Gastrocnemius medialis (tissue), 4 donors: ENCODE measurements around the gene SDCCAG8. TPM values are rescaled to one million over a fixed set of nuclear protein-coding genes. Genes with fewer than 3 reads are reported as not detected.

Experiments used
- ATAC-seq, 2 donors: fragments of 150-250 bp; one replicate each; pipeline ENCODE4 v1.9.1; 2016
- DNase-seq, 2 donors: peaks; one replicate each; pipeline ENCODE4 v3.0.0-alpha.2; 2019
- H3K27ac ChIP-seq, 4 donors: fragments of 200-600 bp; sonication (generic); 1 replicate in 1 of 4; 2 replicates in 3 of 4; pipeline ENCODE4 v1.5.1; 2016 to 2018; ENCODE audit warnings: mild to moderate bottlenecking in 2 of 4, moderate library complexity in 1 of 4
- H3K27me3 ChIP-seq, 3 donors: fragments of 200-600 bp; sonication (generic) in 2 of 3; 1 replicate in 1 of 3; 2 replicates in 2 of 3; pipeline versions ENCODE4 v1.5.1 to v1.6.0; 2016 to 2019; ENCODE audit warnings: mild to moderate bottlenecking in 1 of 3, moderate library complexity in 1 of 3
- H3K36me3 ChIP-seq, 2 donors: fragments of 200-600 bp; sonication (generic) in 1 of 2; one replicate each; pipeline ENCODE4 v1.5.1; 2017 to 2018
- H3K4me1 ChIP-seq, 2 donors: fragments of 200-600 bp; sonication (generic) in 1 of 2; one replicate each; pipeline ENCODE4 v1.5.1; 2016 to 2017; ENCODE audit warnings: mild to moderate bottlenecking in 2 of 2
- H3K4me3 ChIP-seq, 4 donors: fragments of 200-600 bp; sonication (generic) in 3 of 4; 1 replicate in 1 of 4; 2 replicates in 3 of 4; pipeline ENCODE4 v1.5.1; 2016 to 2019; ENCODE audit warnings: mild to moderate bottlenecking in 2 of 4
- H3K9me3 ChIP-seq, 3 donors: fragments of 200-600 bp; sonication (generic) in 2 of 3; 1 replicate in 1 of 3; 2 replicates in 2 of 3; pipeline ENCODE4 v1.5.1; 2016 to 2019
- POLR2A ChIP-seq, 2 donors: fragments of 450-650 bp; IDR thresholded peaks; one replicate each; pipeline ENCODE4 v1.6.1; 2017; ENCODE audit warnings: antibody characterized with exemption in 2 of 2, mild to moderate bottlenecking in 2 of 2, moderate library complexity in 2 of 2
- in situ Hi-C, 4 donors: fragments of 200-750 bp; cut with MboI; loops; one replicate each; pipeline versions ENCODE4 v1.15.0 to v1.8.0; 2017; ENCODE audit warnings: low sequenced_read_pairs in 4 of 4
- intact Hi-C: fragments of 100-400 bp; cut with DNase I; formaldehyde crosslinking; loops from one replicate; pipeline ENCODE4 v1.15.1; 2023; ENCODE audit warnings: low total_unique reads
- total RNA-seq, 4 donors: library from RNA; depleted of rRNA; stranded (reverse); fragments of >200 nt; gene quantifications; one replicate each; pipeline versions ENCODE4 v1.1.0 to v1.2.3, GENCODE V29; 2016
- TF ChIP-seq, protein P1 (sequence below), 5 experiments: fragments of 450-650 bp in 3 of 5; fragments of 200-600 bp in 2 of 5; sonication (generic) in 2 of 5; IDR thresholded peaks in 4 of 5; conservative IDR thresholded peaks in 1 of 5; 1 replicate in 4 of 5; 2 replicates in 1 of 5; pipeline ENCODE4 v1.5.1; 2016 to 2019; ENCODE audit warnings: antibody characterized with exemption in 5 of 5, mild to moderate bottlenecking in 3 of 5, moderate library complexity in 3 of 5

Gene SDCCAG8
- total RNA-seq, 4 donors from 2014 or later, result 12.3 to 33.9 (median 26.1) TPM

DNA sequence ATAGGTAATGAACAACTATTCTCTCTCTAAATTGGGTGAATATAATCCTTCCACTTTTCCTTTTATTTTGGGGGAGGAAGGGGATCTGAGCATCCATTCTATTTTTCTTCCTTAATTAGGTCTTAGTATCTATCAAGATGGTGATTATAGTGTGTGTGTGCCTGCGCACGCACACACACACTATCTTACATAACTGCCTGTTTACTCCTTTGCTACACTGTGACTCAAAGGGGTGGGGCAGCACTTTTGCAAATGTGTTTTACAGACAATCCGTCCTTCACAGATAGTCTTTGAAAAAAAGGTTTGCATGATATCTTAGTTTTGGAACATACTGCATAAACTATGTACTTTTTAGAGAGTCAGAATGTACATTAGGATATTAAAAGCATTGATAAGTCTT lies 191.5 kb downstream of the SDCCAG8 start:
- in situ Hi-C loops (no loop called here), intact Hi-C loops (no loop called here)
- ATAC-seq (peak; percentile 69 to 70), DNase-seq (peak in 1 of 2 donors; percentile 29)
- no peaks in the 10 kb centered on the region for H3K36me3 ChIP-seq
- H3K9me3 ChIP-seq, result no peaks in the 10 kb centered on the region
- no peak overlapping the region for H3K4me3 ChIP-seq
- TF ChIP-seq, protein P1, sequence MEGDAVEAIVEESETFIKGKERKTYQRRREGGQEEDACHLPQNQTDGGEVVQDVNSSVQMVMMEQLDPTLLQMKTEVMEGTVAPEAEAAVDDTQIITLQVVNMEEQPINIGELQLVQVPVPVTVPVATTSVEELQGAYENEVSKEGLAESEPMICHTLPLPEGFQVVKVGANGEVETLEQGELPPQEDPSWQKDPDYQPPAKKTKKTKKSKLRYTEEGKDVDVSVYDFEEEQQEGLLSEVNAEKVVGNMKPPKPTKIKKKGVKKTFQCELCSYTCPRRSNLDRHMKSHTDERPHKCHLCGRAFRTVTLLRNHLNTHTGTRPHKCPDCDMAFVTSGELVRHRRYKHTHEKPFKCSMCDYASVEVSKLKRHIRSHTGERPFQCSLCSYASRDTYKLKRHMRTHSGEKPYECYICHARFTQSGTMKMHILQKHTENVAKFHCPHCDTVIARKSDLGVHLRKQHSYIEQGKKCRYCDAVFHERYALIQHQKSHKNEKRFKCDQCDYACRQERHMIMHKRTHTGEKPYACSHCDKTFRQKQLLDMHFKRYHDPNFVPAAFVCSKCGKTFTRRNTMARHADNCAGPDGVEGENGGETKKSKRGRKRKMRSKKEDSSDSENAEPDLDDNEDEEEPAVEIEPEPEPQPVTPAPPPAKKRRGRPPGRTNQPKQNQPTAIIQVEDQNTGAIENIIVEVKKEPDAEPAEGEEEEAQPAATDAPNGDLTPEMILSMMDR (IDR thresholded peaks at IDR 0.05 in 4 of 5, conservative IDR thresholded peaks at IDR 0.05 in 1 of 5), result no peak
- TF ChIP-seq POLR2A (IDR thresholded peaks at IDR 0.05), result no peak
- H3K27ac ChIP-seq, result no peak overlapping the region
- peaks cover 3 to 25% of the 10 kb centered on the region in 2 donors for H3K4me1 ChIP-seq
- H3K27me3 ChIP-seq, result no peaks in the 10 kb centered on the region

DNA sequence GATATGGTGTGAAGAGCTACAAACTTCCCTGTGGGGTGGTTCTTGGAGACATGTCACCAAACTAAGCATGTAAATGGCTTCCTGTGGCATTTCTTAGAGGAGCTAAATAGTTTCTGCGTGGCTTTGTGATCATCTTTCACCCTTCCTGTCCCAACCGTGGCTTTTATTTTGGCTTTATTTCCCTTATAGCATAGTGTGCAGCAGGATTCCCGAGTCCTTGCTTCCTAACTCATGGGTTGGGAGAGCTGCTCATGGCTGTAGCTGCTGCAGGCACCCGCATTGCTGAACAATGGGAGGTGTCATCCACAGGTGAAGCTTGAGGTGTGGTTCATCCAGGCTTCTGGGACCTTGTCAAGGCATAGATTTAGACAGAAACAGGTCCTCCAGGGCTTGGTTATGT lies 192.0 kb downstream of the SDCCAG8 start:
- Histone ChIP-seq H3K27me3 (no peaks in the 10 kb centered on the region), H3K4me3 (no peak overlapping the region), H3K9me3 (no peaks in the 10 kb centered on the region), H3K36me3 (no peaks in the 10 kb centered on the region), H3K4me1 (peaks cover 3 to 21% of the 10 kb centered on the region in 2 donors), H3K27ac (no peak overlapping the region)
- no peak for TF ChIP-seq POLR2A (IDR thresholded peaks at IDR 0.05)
- TF ChIP-seq, protein P1 (IDR thresholded peaks at IDR 0.05 in 4 of 5, conservative IDR thresholded peaks at IDR 0.05 in 1 of 5), result no peak
- DNase-seq (no peak), ATAC-seq (no peak)
- intact Hi-C loops (no loop called here), in situ Hi-C loops (no loop called here)

DNA sequence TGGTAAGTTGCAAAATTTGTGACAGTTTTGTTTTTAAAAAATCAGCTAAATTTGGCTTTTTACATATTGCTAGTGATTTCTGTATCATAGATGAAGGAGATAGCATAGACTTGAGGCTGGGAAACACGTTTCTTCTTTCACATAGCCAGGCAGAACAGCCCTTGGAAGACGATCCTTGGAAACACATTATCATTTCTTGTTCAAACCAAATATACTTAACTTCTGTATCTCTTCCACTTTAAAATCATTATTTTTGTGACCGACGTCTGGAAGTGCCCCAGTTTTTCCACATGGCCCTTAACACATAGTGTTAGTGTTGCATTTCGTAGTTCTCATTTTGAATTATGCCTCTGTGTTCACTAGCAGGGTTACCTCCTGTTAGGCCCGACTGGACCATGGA lies 193.5 kb downstream of the SDCCAG8 start:
- intact Hi-C loops, result no loop called here
- ATAC-seq, result no peak
- TF ChIP-seq, protein P1 (IDR thresholded peaks at IDR 0.05 in 4 of 5, conservative IDR thresholded peaks at IDR 0.05 in 1 of 5), result no peak
- no peak for TF ChIP-seq POLR2A (IDR thresholded peaks at IDR 0.05)
- Histone ChIP-seq H3K4me1 (peaks cover 3 to 9% of the 10 kb centered on the region in 2 donors), H3K4me3 (no peak overlapping the region), H3K9me3 (no peaks in the 10 kb centered on the region), H3K27me3 (no peaks in the 10 kb centered on the region), H3K27ac (no peak overlapping the region), H3K36me3 (no peaks in the 10 kb centered on the region)
- no peak for DNase-seq
- in situ Hi-C loops, result no loop called here

DNA sequence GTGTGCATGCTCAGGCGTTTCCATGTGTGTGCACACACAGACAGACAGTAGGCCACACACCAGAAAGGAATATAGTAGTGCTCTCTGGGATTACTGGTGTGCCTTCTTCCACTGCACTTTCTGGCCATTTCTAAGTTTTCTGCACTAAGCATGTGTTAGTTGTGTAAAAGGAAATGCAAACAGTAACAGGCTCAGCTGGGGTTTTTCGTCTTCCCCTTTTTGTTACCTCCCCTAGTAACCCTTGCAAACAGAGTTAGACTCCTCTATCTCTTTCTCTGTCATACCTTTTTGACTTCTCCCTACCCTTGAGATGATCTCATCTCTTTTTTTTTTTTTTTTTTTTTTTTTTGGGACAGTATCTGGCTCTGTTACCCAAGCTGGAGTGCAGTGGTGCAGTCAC lies 196.3 kb downstream of the SDCCAG8 start:
- ATAC-seq, result no peak
- in situ Hi-C loops, result no loop called here
- no peaks in the 10 kb centered on the region for H3K27me3 ChIP-seq

More for the DNA sequence above, 196.3 kb downstream of the SDCCAG8 start:
- Histone ChIP-seq H3K9me3 (no peaks in the 10 kb centered on the region), H3K4me1 (peaks cover 3 to 9% of the 10 kb centered on the region in 2 donors), H3K27ac (no peak overlapping the region), H3K4me3 (no peak overlapping the region), H3K36me3 (no peaks in the 10 kb centered on the region)
- DNase-seq, result no peak
- intact Hi-C loops, result no loop called here
- no peak for TF ChIP-seq POLR2A (IDR thresholded peaks at IDR 0.05)
- TF ChIP-seq, protein P1 (IDR thresholded peaks at IDR 0.05 in 4 of 5, conservative IDR thresholded peaks at IDR 0.05 in 1 of 5), result no peak
